ENCODE data around the gene SYNE2.
"Not testable (repeated sequence)": the region's sequence is repeated elsewhere in the genome, so short reads cannot be mapped to it uniquely, and the experiment has no call there.

Gene SYNE2

GRCh38 chr14:64201921-64202545 is 349.2 kb downstream of the SYNE2 start:
- DNase-seq: no peak

DNA sequence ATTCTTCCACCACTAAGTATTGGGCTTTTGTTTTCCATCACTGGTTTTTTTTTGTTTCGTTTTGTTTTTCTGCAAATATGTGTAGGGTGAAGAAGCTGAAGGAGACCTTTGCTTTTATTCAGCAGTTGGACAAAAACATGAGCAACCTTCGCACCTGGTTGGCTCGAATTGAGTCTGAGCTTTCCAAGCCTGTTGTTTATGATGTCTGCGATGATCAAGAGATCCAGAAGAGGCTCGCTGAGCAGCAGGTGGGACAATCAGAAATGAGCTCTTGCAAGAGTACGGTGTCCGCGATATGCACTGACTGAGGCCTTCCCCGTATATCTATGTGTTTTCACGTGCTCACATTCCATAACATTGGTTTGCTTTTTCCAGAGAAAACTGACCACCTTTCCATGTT is 349.9 kb downstream of the SYNE2 start:
- DNase-seq: no peak

GRCh38 chr14:64203366-64204006 is 350.7 kb downstream of the SYNE2 start:
- DNase-seq: no peak

DNA sequence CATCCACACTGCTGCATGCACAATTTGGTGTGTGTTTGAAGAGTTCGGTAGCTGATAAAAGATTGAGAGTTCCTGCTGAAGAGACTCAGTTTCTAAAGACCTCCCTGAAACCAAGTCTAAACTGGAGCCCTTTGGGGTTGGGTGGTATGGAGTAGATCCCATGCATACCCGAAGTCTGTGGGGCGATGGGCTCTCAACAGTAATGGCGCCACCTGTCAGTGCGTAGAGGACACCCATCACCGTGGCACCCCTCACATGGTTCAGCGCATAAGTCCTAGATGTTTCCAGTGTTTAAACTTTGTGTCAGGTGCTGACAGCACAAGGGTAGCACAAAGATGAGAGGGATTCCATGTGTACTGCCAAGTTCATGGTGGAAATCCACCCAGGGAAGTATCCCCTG is 355.5 kb downstream of the SYNE2 start:
- no peak for DNase-seq

DNA sequence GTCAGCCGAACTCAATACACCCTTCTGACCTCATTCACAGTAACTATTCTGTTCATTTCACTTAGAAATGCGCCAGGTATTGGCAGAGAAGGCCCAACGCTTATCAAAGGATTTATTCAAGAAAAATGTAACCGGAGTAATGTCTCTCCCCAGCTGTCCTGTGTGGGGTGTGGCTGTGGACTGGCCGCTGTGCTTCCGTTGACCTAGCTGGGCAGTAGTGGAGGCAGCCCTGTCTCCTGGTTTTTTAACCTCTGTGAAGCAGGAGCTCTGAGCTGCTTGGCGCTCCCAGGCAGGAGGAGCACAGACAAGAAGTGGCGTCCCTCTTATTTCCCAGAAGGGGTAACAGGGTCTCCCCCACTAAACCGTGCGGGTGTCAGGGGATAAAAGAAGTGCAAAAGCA is 356.2 kb downstream of the SYNE2 start:
- DNase-seq: no peak

DNA sequence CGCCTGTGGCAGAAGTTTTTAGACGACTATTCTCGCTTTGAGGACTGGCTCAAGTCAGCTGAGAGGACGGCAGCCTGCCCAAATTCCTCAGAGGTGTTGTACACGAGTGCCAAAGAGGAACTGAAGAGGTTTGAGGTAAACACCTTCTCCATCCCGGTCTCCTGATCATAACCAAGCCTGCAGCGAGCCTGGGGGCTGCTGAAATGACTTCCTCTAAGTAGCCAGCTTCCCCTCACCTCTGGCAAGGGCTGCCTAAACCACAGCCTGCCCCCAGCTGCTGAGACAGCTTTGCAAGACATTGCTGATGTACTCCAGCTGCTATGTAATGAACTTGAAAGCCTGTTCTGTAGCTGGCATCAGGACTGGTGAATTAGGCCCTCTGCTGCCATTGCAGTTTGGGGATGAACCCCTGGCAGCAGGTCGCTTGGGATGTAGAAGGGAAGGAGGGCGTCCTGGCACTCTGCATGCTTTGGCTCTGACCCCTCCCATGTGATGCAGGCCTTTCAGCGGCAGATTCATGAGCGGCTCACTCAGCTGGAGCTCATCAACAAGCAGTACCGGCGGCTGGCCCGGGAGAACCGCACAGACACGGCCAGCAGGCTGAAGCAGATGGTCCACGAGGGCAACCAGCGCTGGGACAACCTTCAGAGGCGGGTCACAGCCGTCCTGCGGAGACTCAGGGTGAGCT is 356.8 kb downstream of the SYNE2 start:
- DNase-seq: no peak

- DNase-seq: no peak
Observed at GRCh38 chr14:64210216-64210615, 357.4 kb downstream of the SYNE2 start.

DNA sequence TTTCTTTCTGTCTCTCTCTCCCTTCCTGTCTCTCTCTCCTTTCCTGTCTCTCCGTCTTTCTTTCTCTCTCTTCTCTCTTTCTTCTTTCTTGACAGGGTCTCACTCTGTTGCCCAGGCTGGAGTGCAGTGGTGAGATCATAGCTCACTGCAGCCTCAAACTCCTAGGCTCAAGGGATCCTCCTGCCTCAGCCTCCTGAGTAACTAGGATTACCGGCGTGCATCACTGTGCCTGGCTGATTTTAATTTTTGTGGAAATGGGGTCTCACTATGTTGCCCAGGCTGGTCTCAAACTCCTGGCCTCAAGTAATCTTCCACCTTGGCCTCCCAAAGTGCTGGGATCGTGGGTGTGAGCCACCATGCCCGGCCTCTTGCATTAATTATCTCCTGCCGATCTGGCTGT is 358.1 kb downstream of the SYNE2 start:
- DNase-seq: not testable (repeated sequence)

DNA sequence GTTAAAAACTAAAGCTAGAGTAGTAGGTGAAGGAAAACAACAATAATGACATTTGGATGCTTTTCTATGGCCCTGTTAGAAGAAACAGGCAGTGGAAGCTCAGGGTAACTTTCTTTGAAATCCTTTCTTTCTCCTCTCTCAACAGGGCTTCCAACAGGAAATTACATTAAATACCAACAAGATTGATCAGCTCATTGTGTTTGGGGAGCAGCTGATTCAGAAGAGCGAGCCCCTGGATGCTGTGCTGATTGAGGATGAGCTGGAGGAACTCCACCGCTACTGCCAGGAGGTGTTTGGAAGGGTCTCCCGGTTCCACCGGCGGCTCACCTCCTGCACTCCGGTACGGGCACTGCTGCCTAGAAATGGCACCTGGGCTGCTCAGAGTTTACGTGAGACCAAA is 359.9 kb downstream of the SYNE2 start:
- no peak for DNase-seq

DNA sequence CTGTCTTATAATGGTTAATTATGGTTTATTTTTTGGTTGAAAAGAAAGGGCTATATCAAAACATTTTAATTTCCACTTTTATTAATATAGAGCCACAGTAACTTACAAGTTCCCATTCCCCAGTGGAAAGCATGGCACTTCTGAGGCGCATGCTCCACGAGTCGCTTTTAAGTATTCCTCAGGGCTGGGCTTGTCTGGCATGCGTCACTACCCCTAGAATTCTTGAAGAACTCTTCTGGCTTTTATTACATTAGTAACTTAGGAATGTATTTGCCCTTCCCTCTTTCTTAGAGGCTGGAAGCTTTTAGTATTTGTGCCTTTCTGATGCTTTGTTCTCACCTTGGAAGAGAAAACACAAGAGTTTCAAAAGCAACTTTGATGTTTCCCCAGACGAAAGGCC is 360.3 kb downstream of the SYNE2 start:
- DNase-seq: no peak

- DNase-seq: no peak
Observed at GRCh38 chr14:64213853-64214570, 361.2 kb downstream of the SYNE2 start.

- DNase-seq: no peak
Observed at GRCh38 chr14:64215274-64215673, 362.5 kb downstream of the SYNE2 start.

GRCh38 chr14:64215978-64216377 is 363.2 kb downstream of the SYNE2 start:
- no peak for DNase-seq

- no peak for DNase-seq
Observed at GRCh38 chr14:64217308-64217707, 364.5 kb downstream of the SYNE2 start.

DNA sequence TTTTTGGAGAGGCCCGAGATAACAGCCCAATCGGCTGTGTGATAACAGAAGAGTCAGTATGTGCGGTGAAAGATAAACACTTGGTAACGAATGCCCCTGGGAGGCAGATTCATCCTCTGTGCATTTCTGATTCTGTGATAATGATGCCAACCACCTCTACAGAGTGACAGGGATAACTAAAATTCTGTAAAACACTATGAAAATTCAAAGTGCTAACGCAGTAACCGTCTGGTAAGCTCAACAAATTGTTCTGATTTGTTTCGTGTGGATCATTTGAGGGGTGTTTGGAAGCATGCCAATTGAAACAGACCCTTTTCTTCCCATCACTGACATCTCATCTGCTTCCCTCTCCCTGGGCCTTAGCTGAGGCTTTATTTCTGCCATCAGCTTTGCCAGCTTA is 365.0 kb downstream of the SYNE2 start:
- DNase-seq: no peak

GRCh38 chr14:64218344-64219240 is 365.8 kb downstream of the SYNE2 start:
- no peak for DNase-seq

- no peak for DNase-seq
Observed at GRCh38 chr14:64220056-64220455, 367.3 kb downstream of the SYNE2 start.

DNA sequence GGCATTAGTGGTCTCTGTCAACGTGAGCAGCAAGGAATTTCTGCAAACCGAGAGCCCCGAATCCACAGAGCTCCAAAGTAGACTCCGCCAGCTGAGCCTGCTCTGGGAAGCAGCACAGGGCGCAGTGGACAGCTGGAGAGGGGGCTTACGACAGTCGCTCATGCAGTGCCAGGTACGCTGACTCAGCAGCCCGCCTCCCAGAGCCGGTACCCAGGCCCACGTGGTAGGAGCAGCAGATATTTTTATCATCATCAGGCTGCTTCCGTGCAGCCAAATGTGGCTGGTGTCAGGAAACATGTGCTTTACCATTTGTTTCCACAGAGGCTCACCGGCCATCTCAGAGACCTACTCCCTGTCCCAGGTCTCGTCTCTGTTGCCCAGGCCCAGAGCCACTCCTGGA is 367.7 kb downstream of the SYNE2 start:
- no peak for DNase-seq

DNA sequence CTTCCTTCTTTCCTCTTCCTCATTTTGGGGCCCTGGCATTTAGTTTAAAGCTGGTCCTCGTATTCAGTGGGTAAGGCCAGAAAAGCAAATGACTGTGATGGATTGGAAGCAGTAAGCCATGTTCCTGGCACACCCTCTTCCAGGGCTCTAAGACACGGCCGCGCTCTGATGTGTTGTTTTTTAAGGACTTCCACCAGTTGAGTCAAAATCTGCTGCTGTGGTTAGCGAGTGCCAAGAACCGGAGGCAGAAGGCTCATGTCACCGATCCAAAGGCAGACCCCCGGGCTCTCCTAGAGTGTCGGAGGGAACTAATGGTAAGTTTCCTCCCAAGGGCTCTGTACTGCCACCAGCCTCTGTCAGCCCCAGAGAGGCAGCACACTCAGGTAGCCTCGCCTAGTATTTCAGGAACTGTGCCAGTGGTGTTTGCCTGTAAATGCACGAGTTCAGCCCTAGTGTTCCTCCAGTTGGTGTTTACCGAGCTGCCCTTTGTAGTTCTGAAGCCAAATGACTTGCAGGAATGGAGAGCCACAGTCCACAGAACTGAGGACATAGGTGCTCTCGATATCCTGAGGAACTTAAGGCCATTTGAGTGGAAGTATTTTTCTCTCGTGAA is 368.7 kb downstream of the SYNE2 start:
- DNase-seq: no peak

GRCh38 chr14:64225151-64225757 is 372.4 kb downstream of the SYNE2 start:
- no peak for DNase-seq

- no peak for DNase-seq
Observed at GRCh38 chr14:64227856-64228255, 375.1 kb downstream of the SYNE2 start.

DNA sequence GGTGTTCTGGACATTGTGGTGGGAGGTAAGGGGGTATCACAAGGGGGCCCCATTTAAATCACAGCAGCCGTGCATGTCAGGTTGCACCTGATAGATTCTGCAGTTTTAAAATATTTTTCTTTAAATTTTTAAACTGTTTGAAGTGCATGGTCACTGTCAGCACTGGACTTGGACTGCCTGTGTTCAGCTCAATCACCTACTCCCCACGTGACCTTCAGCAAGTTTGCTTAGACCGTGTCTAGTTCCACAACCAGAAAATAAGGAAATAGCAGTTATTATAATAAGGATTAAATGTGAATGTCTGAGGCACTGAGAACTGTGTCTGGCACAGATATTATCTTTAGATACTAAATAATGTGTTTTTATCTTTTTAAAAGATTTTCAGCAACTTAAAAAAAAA is 376.7 kb downstream of the SYNE2 start:
- no peak for DNase-seq

All from effector CD8-positive, alpha-beta T cell (primary cell).